Activated B cell treated with CpG ODN at 0.5 μM for 24 hours (primary cell): ENCODE measurements around the gene ADPRH. TPM values are rescaled to one million over a fixed set of nuclear protein-coding genes. Genes with fewer than 3 reads are reported as not detected.
A peak's percentile ranks its signal among the peaks of the same experiment; 100 is the strongest.

Source experiments
- ATAC-seq: fragments of 200-7000 bp; cut with Tn5 transposase; one replicate; pipeline ENCODE4 v1.10.0; 2021; ENCODE audit warnings: low read depth, mild to moderate bottlenecking, moderate library complexity
- CTCF ChIA-PET: fragments of 350-600 bp; sonication (Branson Sonifier 250); formaldehyde crosslinking; loops from one replicate; lab custom pipeline; 2021; ENCODE audit warnings: antibody characterized with exemption; lab: Charles Lee
- POLR2A ChIA-PET: fragments of 350-600 bp; sonication (Branson Sonifier 250); formaldehyde crosslinking; loops from one replicate; lab custom pipeline; 2021; ENCODE audit warnings: antibody characterized with exemption; lab: Charles Lee
- DNase-seq: peaks from one replicate; pipeline ENCODE4 v3.0.0; 2022
- H3K27ac Mint-ChIP-seq: one replicate; pipeline ENCODE4 v1.8.0; 2020; ENCODE audit warnings: mixed read lengths
- H3K27me3 Mint-ChIP-seq: one replicate; pipeline ENCODE4 v1.8.0; 2021; ENCODE audit warnings: mixed read lengths
- H3K36me3 Mint-ChIP-seq: one replicate; pipeline ENCODE4 v1.8.0; 2021; ENCODE audit warnings: low read depth, mixed read lengths
- H3K4me1 Mint-ChIP-seq: one replicate; pipeline ENCODE4 v1.8.0; 2021; ENCODE audit warnings: mixed read lengths
- H3K4me3 Mint-ChIP-seq: one replicate; pipeline ENCODE4 v1.8.0; 2020; ENCODE audit warnings: mild to moderate bottlenecking, mixed read lengths
- H3K9me3 Mint-ChIP-seq: one replicate; pipeline ENCODE4 v1.8.0; 2020; ENCODE audit warnings: mixed read lengths
- intact Hi-C: fragments of 100-400 bp; cut with micrococcal nuclease; formaldehyde crosslinking; loops from one replicate; pipeline ENCODE4 v1.15.1; 2024
- total RNA-seq: library from RNA; stranded (reverse); gene quantifications from 2 replicates; pipeline ENCODE4 v1.2.3, GENCODE V29; 2022
- TF ChIP-seq, protein P1 (sequence below): fragments of 200-600 bp; IDR thresholded peaks from one replicate; pipeline ENCODE4 v1.8.0; 2022; ENCODE audit warnings: antibody characterized with exemption, mild to moderate bottlenecking

ADPRH gene
- total RNA-seq = 41.2 and 43.8 TPM in 2 replicates

- Mint-ChIP-seq H3K36me3 (peaks cover 14% of the 10 kb centered on the region), H3K4me1 (peaks cover 37% of the 10 kb centered on the region), H3K9me3 (no peaks in the 10 kb centered on the region), H3K27me3 (no peaks in the 10 kb centered on the region), H3K4me3 (peak within 1 kb of the TSS; percentile 97), H3K27ac (peak within 1 kb of the TSS; percentile 99)
- POLR2A ChIA-PET = interaction anchor here (0.6 to 4.8 kb wide), 27 partner anchors 9 to 516 kb away, joined by 3 to 44 read pairs (median 6); partner anchors contain the start of genes B4GALT4, CD80, COX17 and TIMMDC1
- DNase-seq = peak; percentile 76
- CTCF ChIA-PET = interaction anchor here (1.2 to 2.2 kb wide), 4 partner anchors 17 to 100 kb away, joined by 3 to 12 read pairs (median 4); partner anchors contain the start of gene CD80
- TF ChIP-seq, protein P1, sequence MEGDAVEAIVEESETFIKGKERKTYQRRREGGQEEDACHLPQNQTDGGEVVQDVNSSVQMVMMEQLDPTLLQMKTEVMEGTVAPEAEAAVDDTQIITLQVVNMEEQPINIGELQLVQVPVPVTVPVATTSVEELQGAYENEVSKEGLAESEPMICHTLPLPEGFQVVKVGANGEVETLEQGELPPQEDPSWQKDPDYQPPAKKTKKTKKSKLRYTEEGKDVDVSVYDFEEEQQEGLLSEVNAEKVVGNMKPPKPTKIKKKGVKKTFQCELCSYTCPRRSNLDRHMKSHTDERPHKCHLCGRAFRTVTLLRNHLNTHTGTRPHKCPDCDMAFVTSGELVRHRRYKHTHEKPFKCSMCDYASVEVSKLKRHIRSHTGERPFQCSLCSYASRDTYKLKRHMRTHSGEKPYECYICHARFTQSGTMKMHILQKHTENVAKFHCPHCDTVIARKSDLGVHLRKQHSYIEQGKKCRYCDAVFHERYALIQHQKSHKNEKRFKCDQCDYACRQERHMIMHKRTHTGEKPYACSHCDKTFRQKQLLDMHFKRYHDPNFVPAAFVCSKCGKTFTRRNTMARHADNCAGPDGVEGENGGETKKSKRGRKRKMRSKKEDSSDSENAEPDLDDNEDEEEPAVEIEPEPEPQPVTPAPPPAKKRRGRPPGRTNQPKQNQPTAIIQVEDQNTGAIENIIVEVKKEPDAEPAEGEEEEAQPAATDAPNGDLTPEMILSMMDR = no peak
- peak; percentile 76 for ATAC-seq
- intact Hi-C loops = loop anchor here (1.0 to 10.0 kb wide), 8 partner anchors 9 to 765 kb away; partner anchors contain the start of genes COX17, LRRC58, PLA1A and TIMMDC1
Observed at GRCh38 chr3:119579366-119580066, at the start of gene ADPRH. Gene ADPRH, plus strand, starts transcription at chr3:119579492. Its CDS starts 2,678 bp downstream, at chr3:119582170.

DNA sequence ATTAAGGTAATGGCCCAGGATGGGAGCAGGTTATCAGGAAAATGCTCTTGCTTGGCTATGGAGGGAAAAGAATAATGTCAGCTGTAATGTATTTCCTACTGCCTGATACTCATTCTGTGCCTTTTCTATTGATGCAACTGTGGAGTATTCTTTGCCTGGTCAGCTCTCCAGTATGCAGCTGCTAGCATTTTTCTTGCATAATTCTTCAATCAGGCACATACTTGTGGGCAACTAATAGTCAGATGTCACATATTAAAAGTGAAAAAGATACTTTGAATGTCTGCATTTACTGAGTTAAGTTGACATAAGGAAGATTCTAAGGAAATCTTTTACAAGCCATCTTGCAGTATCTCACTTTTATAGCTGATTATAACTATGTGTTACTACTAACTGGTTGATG is 49.4 kb upstream of the ADPRH start:
- H3K36me3 Mint-ChIP-seq = peaks cover 89% of the 10 kb centered on the region
- H3K27ac Mint-ChIP-seq = no peak overlapping the region
- TF ChIP-seq, protein P1 = no peak
- H3K4me3 Mint-ChIP-seq = no peak overlapping the region
- ATAC-seq = no peak
- intact Hi-C loops = no loop called here
- H3K4me1 Mint-ChIP-seq = peaks cover 17% of the 10 kb centered on the region
- ChIA-PET CTCF (interaction anchor here (0.9 to 1.1 kb wide), 2 partner anchors 133 to 151 kb away, joined by 3 to 4 read pairs; no protein-coding TSS in a partner anchor), POLR2A (interaction anchor here (1.0 kb wide), 2 partner anchors 32 to 110 kb away, joined by 3 read pairs; partner anchors contain the start of gene TIMMDC1)
- H3K9me3 Mint-ChIP-seq = no peaks in the 10 kb centered on the region
- no peaks in the 10 kb centered on the region for H3K27me3 Mint-ChIP-seq
- no peak for DNase-seq

GRCh38 chr3:119530456-119530855 is 48.8 kb upstream of the ADPRH start:
- CTCF ChIA-PET = interaction anchor here (0.9 to 1.1 kb wide), 2 partner anchors 133 to 150 kb away, joined by 3 to 4 read pairs; no protein-coding TSS in a partner anchor
- no peak for ATAC-seq
- H3K36me3 Mint-ChIP-seq = peaks cover 89% of the 10 kb centered on the region
- H3K4me3 Mint-ChIP-seq = no peak overlapping the region
- no peaks in the 10 kb centered on the region for H3K27me3 Mint-ChIP-seq
- intact Hi-C loops = no loop called here
- POLR2A ChIA-PET = interaction anchor here (1.0 kb wide), 2 partner anchors 32 to 110 kb away, joined by 3 read pairs; partner anchors contain the start of gene TIMMDC1
- TF ChIP-seq, protein P1 = no peak
- DNase-seq = no peak
- H3K9me3 Mint-ChIP-seq = no peaks in the 10 kb centered on the region
- peaks cover 15% of the 10 kb centered on the region for H3K4me1 Mint-ChIP-seq
- H3K27ac Mint-ChIP-seq = no peak overlapping the region

DNA sequence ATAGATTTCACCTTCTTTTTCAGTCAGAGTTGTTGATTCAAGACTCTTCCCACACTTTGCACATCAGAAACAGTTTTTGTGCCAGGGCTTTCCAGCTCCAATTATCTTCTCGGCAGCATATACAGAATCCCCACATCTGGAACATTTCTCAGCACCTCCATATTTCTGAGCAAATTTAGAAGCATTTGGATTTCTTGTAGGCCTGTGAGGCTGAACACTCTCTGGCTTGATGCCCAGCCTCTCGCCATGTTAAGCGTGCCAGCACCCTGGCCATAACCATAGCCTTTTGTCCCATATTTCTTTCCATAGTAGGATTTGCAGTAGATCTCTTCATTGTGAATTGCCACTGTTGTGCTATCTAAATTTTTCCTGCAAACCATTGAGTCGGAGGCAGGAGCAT is 48.1 kb upstream of the ADPRH start:
- Mint-ChIP-seq H3K4me3 (no peak overlapping the region), H3K27ac (peak overlapping the region; percentile 41), H3K36me3 (peaks cover 86% of the 10 kb centered on the region), H3K27me3 (no peaks in the 10 kb centered on the region), H3K4me1 (peaks cover 15% of the 10 kb centered on the region), H3K9me3 (no peaks in the 10 kb centered on the region)
- intact Hi-C loops = no loop called here
- DNase-seq (no peak), ATAC-seq (no peak)
- CTCF ChIA-PET = interaction anchor here (1.1 kb wide), 1 partner anchor 132 kb away, joined by 3 read pairs; no protein-coding TSS in a partner anchor
- TF ChIP-seq, protein P1 = no peak
- POLR2A ChIA-PET = no interaction called here

DNA sequence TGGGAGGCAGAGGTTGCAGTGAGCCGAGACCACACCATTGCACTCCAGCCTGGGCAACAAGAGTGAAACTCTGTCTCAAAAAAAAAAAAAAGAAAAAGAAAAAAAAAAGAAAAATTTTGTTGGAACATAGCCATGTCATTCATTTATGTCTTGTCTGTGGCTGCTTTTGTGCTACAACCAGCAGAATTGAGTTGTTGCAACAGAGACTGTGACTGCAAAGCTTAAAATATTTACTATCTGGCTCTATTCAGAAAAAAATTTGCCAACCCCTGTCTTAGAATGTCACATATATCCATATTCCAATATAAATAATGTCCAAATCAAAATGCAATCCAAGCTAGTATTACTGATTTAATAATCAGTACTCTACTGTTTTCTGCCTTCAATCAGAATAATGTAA is 45.0 kb upstream of the ADPRH start:
- intact Hi-C loops = no loop called here
- ChIA-PET CTCF (no interaction called here), POLR2A (interaction anchor here (0.7 kb wide), 1 partner anchor 21 kb away, joined by 5 read pairs; no protein-coding TSS in a partner anchor)
- H3K4me1 Mint-ChIP-seq = peaks cover 38% of the 10 kb centered on the region
- ATAC-seq = no peak
- TF ChIP-seq, protein P1 = no peak
- no peak for DNase-seq
- no peaks in the 10 kb centered on the region for H3K27me3 Mint-ChIP-seq
- H3K9me3 Mint-ChIP-seq = no peaks in the 10 kb centered on the region
- peaks cover 80% of the 10 kb centered on the region for H3K36me3 Mint-ChIP-seq
- H3K27ac Mint-ChIP-seq = no peak overlapping the region
- H3K4me3 Mint-ChIP-seq = no peak overlapping the region
